GM12892 (cell line): ENCODE measurements around the gene PORCN.

Experiments used
- POLR2A ChIP-seq: IDR thresholded peaks from 2 replicates; pipeline ENCODE4 v1.6.1; 2011; ENCODE audit warnings: low read depth, low read length, control low read depth
- POLR2AphosphoS5 ChIP-seq: IDR thresholded peaks from 2 replicates; pipeline ENCODE4 v1.6.1; 2011; ENCODE audit warnings: low read depth, low read length, control low read depth
- TAF1 ChIP-seq: IDR thresholded peaks from 2 replicates; pipeline ENCODE4 v1.6.1; 2011; ENCODE audit warnings: low read depth, mild to moderate bottlenecking, control low read depth, low read length, borderline replicate concordance

DNA sequence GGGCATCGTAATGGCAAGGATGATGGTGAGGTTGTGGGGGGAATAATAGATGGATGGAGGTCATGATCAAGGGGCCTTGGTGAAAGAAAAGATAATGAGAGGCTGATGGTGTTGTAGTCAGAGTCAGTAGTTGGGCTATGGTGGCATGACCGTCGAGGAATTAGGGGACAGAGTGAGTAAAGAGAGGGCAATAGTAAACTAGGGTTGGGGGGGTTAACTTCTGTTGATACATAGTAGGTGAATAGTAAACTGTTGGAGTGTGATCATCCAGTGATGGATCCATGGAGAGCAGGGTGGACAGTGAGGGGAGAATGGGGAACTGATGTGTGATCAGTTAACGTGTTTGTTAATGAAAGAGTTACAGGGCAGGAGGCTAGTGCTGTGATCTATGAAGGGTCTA lies 31.9 kb upstream of the PORCN start:
- no peak for TF ChIP-seq POLR2AphosphoS5
- TF ChIP-seq POLR2A = no peak
- TF ChIP-seq TAF1 = no peak
